Adrenal gland (tissue), 12 donors: ENCODE data around the gene INTS1. TPM values are rescaled to one million over a fixed set of nuclear protein-coding genes. Genes with fewer than 3 reads are reported as not detected.

ENCODE experiments used
- DNase-seq, 7 donors: peaks; one replicate each; pipeline ENCODE4 v3.0.0-alpha.2; 2019 to 2020
- H3K27ac ChIP-seq, 5 donors: fragments of 200-600 bp; sonication (generic) in 4 of 5; 1 replicate in 3 of 5; 2 replicates in 2 of 5; pipeline versions ENCODE4 v1.5.1 to v1.8.0; 2016 to 2020; ENCODE audit warnings: mild to moderate bottlenecking in 1 of 5
- H3K27me3 ChIP-seq: fragments of 200-600 bp; 2 replicates; pipeline ENCODE4 v1.8.0; 2021
- H3K36me3 ChIP-seq, 2 donors: fragments of 200-600 bp; replicated peaks in 1 of 2; 1 replicate in 1 of 2; 2 replicates in 1 of 2; pipeline versions ENCODE4 v1.5.1 to v1.8.0; 2018 to 2022
- H3K4me1 ChIP-seq, 2 donors: fragments of 200-600 bp; replicated peaks in 1 of 2; 1 replicate in 1 of 2; 2 replicates in 1 of 2; pipeline versions ENCODE4 v1.5.1 to v1.8.0; 2018 to 2021
- H3K4me3 ChIP-seq, 4 donors: fragments of 200-600 bp; sonication (generic) in 3 of 4; one replicate each; pipeline ENCODE4 v1.5.1; 2016 to 2018
- H3K9me3 ChIP-seq, 3 donors: fragments of 200-600 bp; sonication (generic) in 1 of 3; replicated peaks in 1 of 3; 1 replicate in 2 of 3; 2 replicates in 1 of 3; pipeline versions ENCODE4 v1.5.1 to v1.8.0; 2016 to 2021
- POLR2A ChIP-seq, 2 donors: fragments of 450-650 bp; IDR thresholded peaks; one replicate each; pipeline ENCODE4 v1.6.1; 2017; ENCODE audit warnings: antibody characterized with exemption in 2 of 2, mild to moderate bottlenecking in 2 of 2, moderate library complexity in 1 of 2
- WGBS, 4 donors: extraction: QIAGEN DNeasy Blood & Tissue Kit in 2 of 4; methylation state at CpG; one replicate each; pipeline versions ENCODE4 v1.1.5 to v1.1.7; 2013 to 2017; 5-methylcytosine and 5-hydroxymethylcytosine counted together
- intact Hi-C, 2 donors: fragments of 100-400 bp; cut with DNase I; formaldehyde crosslinking; loops; one replicate each; pipeline versions ENCODE4 v1.14.1 to v1.15.0; 2022 to 2023
- polyA plus RNA-seq, 3 donors: library from polyadenylated mRNA; stranded (reverse); fragments of 200-250 nt in 2 of 3; fragments of 350-450 nt in 1 of 3; fragmentation: Illumina TruSeq in 1 of 3; extraction: RNeasy Lipid Tissue Mini Kit (QIAGEN cat#74804) in 1 of 3; gene quantifications; one replicate each; pipeline ENCODE4 v1.2.3, GENCODE V29; 2013 to 2014
- total RNA-seq, 9 donors: library from RNA; depleted of rRNA in 4 of 9; stranded (reverse); fragments of >200 nt in 4 of 9; fragments of 120-200 nt in 1 of 9; fragmentation: NEBNext Ultra II Directional in 1 of 9; extraction: Animal tissue kit (Norgen Biotek cat#: 25700) in 1 of 9; gene quantifications; one replicate each; pipeline versions ENCODE4 v1.1.0 to v1.2.4, GENCODE V29; 2013 to 2023
- TF ChIP-seq, protein P1 (sequence below), 6 experiments: fragments of 450-650 bp in 4 of 6; fragments of 200-600 bp in 2 of 6; sonication (generic) in 1 of 6; IDR thresholded peaks; 1 replicate in 5 of 6; 2 replicates in 1 of 6; pipeline versions ENCODE4 v1.5.1 to v1.8.0; 2016 to 2021; ENCODE audit warnings: antibody characterized with exemption in 6 of 6, mild to moderate bottlenecking in 2 of 6, moderate library complexity in 1 of 6
- donor health status: healthy with polysubstance abuse.
- donor health status: Bipolar disorder and iron deficiency.
- donor health status: DM: yes; HTN: yes; CAD: no.
- donor health status: DM: no; HTN: no; CAD: no.
- donor health status: DM: no; HTN: no; CAD: no.
- donor health status: DM: yes; HTN: yes; CAD: no.

INTS1 gene
- total and polyA plus RNA-seq, 12 donors, result 4.7 to 152 (median 72.8) TPM

DNA sequence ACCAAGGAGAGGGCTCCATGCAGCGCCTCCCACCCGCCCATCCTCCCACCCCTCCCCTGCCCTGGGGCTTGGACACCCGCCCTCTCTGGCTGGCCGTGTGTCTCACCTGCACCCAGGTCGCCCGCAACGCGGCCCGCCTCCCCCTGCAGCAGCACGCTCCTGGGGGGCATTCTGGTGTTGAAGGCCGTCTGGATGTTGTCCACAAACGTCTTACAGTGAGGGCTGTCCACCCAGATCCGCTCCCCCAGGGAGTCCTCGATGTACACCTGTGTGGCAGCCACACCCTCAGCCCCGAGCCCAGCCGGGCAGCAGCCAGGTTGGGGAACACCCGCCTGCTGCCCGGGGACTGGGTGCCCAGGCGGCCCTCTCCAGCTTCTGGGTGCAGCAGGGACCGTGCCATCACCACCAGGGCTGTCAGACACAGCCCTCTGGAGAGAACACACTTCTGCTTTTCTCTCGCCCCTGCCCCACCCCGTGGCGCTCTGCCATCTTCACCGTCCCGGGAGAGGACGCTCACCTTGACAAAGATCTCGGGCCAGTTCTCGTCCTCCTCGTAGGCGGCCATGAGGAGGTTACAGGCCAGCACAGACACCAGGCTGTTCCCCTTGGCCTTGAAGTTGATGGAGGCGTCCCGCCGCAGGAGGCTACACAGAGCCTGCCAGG lies 4.7 kb downstream of the INTS1 start:
- Histone ChIP-seq H3K36me3 (peaks cover 0 to 76% of the 10 kb centered on the region in 2 donors), H3K4me3 (no peak overlapping the region), H3K27ac (no peak overlapping the region), H3K9me3 (no peaks in the 10 kb centered on the region), H3K27me3 (no peaks in the 10 kb centered on the region), H3K4me1 (peaks cover 6 to 12% of the 10 kb centered on the region in 2 donors)
- TF ChIP-seq, protein P1, sequence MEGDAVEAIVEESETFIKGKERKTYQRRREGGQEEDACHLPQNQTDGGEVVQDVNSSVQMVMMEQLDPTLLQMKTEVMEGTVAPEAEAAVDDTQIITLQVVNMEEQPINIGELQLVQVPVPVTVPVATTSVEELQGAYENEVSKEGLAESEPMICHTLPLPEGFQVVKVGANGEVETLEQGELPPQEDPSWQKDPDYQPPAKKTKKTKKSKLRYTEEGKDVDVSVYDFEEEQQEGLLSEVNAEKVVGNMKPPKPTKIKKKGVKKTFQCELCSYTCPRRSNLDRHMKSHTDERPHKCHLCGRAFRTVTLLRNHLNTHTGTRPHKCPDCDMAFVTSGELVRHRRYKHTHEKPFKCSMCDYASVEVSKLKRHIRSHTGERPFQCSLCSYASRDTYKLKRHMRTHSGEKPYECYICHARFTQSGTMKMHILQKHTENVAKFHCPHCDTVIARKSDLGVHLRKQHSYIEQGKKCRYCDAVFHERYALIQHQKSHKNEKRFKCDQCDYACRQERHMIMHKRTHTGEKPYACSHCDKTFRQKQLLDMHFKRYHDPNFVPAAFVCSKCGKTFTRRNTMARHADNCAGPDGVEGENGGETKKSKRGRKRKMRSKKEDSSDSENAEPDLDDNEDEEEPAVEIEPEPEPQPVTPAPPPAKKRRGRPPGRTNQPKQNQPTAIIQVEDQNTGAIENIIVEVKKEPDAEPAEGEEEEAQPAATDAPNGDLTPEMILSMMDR (IDR thresholded peaks at IDR 0.05), result no peak
- no peak for TF ChIP-seq POLR2A (IDR thresholded peaks at IDR 0.05)
- WGBS, 4 donors, result 85 to 91% (median 88%) methylated on average over 16 to 33 of the region's 33 CpGs
- intact Hi-C loops, result loop anchor here in 1 of 2 donors (5.0 kb wide), 1 partner anchor 603 kb away; no protein-coding TSS in a partner anchor
- no peak for DNase-seq

DNA sequence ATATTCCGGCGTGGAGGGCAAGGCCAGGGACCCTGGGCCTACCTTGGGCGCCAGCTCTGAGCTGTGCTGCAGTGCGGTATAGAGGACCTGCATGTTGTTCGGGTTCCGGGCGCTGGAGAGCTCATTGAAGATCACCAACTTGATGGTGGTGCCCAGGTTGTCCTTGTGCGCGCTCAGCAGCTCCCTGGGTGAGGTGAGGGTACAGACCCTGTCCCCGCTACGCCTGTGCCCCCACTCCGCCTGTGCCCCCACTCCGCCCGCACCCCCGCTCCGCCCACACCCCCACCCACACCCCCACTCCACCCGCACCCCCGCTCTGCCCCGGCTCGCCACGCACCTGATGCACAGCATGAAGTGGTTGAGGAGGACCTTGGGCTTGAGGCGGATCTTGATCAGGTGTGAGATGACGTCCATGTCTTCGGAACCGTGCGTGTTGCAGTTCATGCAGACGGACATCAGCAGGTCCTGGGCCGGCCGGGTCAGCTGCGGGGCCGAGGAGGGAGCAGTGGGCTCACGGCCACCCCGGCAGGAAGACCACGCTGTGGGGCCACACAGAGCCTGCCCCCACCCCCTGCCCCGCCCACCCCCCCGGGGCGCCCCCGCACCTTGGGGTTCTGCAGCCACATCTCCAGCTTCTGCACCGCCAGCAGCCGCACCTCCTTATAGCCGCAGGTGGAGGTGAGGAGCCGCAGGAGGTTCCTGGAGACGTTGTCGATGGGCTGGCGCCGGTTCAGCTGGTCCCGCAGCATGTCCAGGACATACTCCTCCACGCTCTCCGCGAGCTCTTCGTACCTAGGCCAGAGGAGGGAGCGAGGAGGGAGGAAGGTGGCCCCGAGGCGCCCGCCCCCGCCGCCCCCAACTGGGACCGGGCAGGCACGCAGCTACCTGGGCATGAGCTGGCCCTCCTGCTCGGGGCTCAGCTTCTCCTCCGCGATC lies 5.6 kb downstream of the INTS1 start:
- Histone ChIP-seq H3K27ac (no peak overlapping the region), H3K36me3 (peaks cover 0 to 84% of the 10 kb centered on the region in 2 donors), H3K4me1 (peaks cover 6 to 11% of the 10 kb centered on the region in 2 donors), H3K4me3 (no peak overlapping the region), H3K27me3 (no peaks in the 10 kb centered on the region), H3K9me3 (no peaks in the 10 kb centered on the region)
- intact Hi-C loops, result no loop called here
- 93 to 96% (median 95%) methylated on average over 32 to 62 of the region's 62 CpGs for WGBS, 4 donors
- no peak for DNase-seq
- TF ChIP-seq POLR2A (IDR thresholded peaks at IDR 0.05), result no peak
- TF ChIP-seq, protein P1 (IDR thresholded peaks at IDR 0.05), result no peak

DNA sequence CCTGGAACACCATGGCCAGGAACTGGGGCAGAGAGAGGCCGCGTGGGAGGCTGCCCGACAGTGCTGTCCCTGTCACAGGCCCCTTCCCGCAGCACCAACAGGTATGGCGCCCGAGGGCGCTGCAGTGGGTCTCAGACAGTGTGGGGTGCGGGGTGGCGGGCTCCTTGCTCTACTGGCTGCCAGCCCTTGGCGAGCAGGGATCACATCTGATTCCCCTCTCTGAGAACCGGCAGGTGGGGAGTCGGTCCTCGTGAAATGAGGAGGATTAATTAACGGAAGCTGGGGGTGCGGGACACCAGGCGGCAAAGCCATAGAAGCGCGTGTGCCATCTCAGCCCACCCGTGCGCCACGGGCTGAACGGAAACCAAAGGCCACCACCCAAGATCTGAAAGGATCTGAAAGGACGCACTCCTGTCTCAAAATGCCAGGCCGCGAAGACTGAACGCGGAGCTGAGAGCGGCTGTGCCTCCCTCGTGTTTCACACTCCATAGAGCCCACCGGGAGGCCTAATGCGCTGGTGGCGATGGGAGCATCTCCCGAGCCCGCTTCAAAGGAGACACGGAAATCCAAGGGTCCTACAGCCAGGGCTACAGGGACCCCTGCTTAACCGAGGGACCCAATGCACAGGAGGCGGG lies 6.8 kb downstream of the INTS1 start:
- Histone ChIP-seq H3K27me3 (no peaks in the 10 kb centered on the region), H3K36me3 (peaks cover 0 to 87% of the 10 kb centered on the region in 2 donors), H3K4me1 (no peaks in the 10 kb centered on the region), H3K27ac (no peak overlapping the region), H3K9me3 (no peaks in the 10 kb centered on the region), H3K4me3 (no peak overlapping the region)
- no peak for DNase-seq
- WGBS, 4 donors, result 90 to 96% (median 94%) methylated on average over 30 to 37 of the region's 37 CpGs
- no peak for TF ChIP-seq POLR2A (IDR thresholded peaks at IDR 0.05)
- TF ChIP-seq, protein P1 (IDR thresholded peaks at IDR 0.05), result no peak
- intact Hi-C loops, result no loop called here
